SK-N-SH (cell line): Measurements from ENCODE around the gene LIMS2.

Experiments
- CHD2 ChIP-seq: fragments of 150-350 bp; IDR thresholded peaks from 2 replicates; pipeline ENCODE4 v1.6.1; 2018; ENCODE audit warnings: low read length; ENCODE audit not compliant: partially characterized antibody
- CTCF ChIP-seq: fragments of 200-600 bp; sonication (generic); IDR thresholded peaks from 2 replicates; pipeline ENCODE4 v1.6.1; 2017; ENCODE audit warnings: antibody characterized with exemption, mild to moderate bottlenecking, moderate library complexity
- EP300 ChIP-seq, 2 experiments: IDR thresholded peaks; 2 replicates each; pipeline versions ENCODE4 v1.4.0 to v1.6.1; 2012; ENCODE audit warnings: borderline replicate concordance in 1 of 2, low read depth in 1 of 2, low read length in 1 of 2
- EZH2phosphoT487 ChIP-seq: fragments of 200-600 bp; sonication (generic); IDR thresholded peaks from 2 replicates; pipeline ENCODE4 v1.6.1; 2017; ENCODE audit warnings: low read depth, mixed run types, mild to moderate bottlenecking, antibody characterized with exemption, moderate library complexity, borderline replicate concordance
- FOXM1 ChIP-seq: IDR thresholded peaks from 2 replicates; pipeline ENCODE4 v1.4.0; 2012; ENCODE audit warnings: low read depth, mild to moderate bottlenecking
- JUND ChIP-seq: IDR thresholded peaks from 2 replicates; pipeline ENCODE4 v1.4.0; 2012
- MAX ChIP-seq: IDR thresholded peaks from 2 replicates; pipeline ENCODE4 v1.4.0; 2012; ENCODE audit warnings: low read depth
- RFX5 ChIP-seq: IDR thresholded peaks from 2 replicates; pipeline ENCODE4 v1.6.1; 2012; ENCODE audit warnings: mild to moderate bottlenecking, improper control_type of control experiment, low read length

GRCh38 chr2:127634626-127635379, 40.5 kb downstream of the LIMS2 start:
- no peak for TF ChIP-seq MAX
- TF ChIP-seq RFX5 = no peak
- no peak for TF ChIP-seq CHD2
- no peak for TF ChIP-seq CTCF
- TF ChIP-seq EZH2phosphoT487 = no peak
- TF ChIP-seq JUND = no peak
- TF ChIP-seq EP300 (IDR thresholded peaks at IDR 0.05; ENCODE audit: borderline replicate concordance in 1 of 2, low read depth in 1 of 2, low read length in 1 of 2) = no peak
- no peak for TF ChIP-seq FOXM1
